ENCODE data around the gene SULT1A3. TPM values are rescaled to one million over a fixed set of nuclear protein-coding genes. Genes with fewer than 3 reads are reported as not detected.

SULT1A3 gene
- total RNA-seq, 4 donors from 2014 or later = 1.1 to 17.2 (median 7.3) TPM

GRCh38 chr16:30179931-30180330, 19.1 kb upstream of the SULT1A3 start:
- DNase-seq = no peak
- Histone ChIP-seq H3K27me3 (no peaks in the 10 kb centered on the region), H3K4me1 (peaks cover 4 to 26% (median 21%) of the 10 kb centered on the region in 3 donors), H3K9me3 (no peaks in the 10 kb centered on the region), H3K4me3 (no peak overlapping the region), H3K27ac (no peak overlapping the region), H3K36me3 (no peaks in the 10 kb centered on the region)
- TF ChIP-seq CTCF (IDR thresholded peaks at IDR 0.05) (no peak), POLR2A (IDR thresholded peaks at IDR 0.05) (no peak)
- intact Hi-C loops (cut with DNase I) = no loop called here
- 89 to 96% methylated on average over 6 to 9 of the region's 9 CpGs for WGBS, 2 donors

GRCh38 chr16:30180741-30181140, 18.3 kb upstream of the SULT1A3 start:
- no peaks in the 10 kb centered on the region for H3K36me3 ChIP-seq
- no peak overlapping the region for H3K27ac ChIP-seq
- no peak overlapping the region for H3K4me3 ChIP-seq
- intact Hi-C loops (cut with DNase I) = no loop called here
- H3K9me3 ChIP-seq = no peaks in the 10 kb centered on the region
- H3K27me3 ChIP-seq = no peaks in the 10 kb centered on the region
- 60% methylated on average over 1 of the region's 3 CpGs; no CpG with 5 or more reads in 1 of the 2 donors for WGBS, 2 donors
- TF ChIP-seq CTCF (IDR thresholded peaks at IDR 0.05) (no peak), POLR2A (IDR thresholded peaks at IDR 0.05) (no peak)
- DNase-seq = no peak
- H3K4me1 ChIP-seq = peaks cover 4 to 30% (median 21%) of the 10 kb centered on the region in 3 donors

GRCh38 chr16:30183233-30184095, 15.6 kb upstream of the SULT1A3 start, which contains the start of gene CORO1A:
Gene CORO1A (plus strand): TSS chr16:30183602. CDS start chr16:30185210, 1,608 bp downstream.
- WGBS, 2 donors = 0 to 7% methylated on average over 6 to 23 of the region's 81 CpGs
- intact Hi-C loops (cut with DNase I) = no loop called here
- H3K36me3 ChIP-seq = peaks cover 0 to 6% (median 0%) of the 10 kb centered on the region in 3 donors

GRCh38 chr16:30184096-30184890, 14.8 kb upstream of the SULT1A3 start:
- Histone ChIP-seq H3K36me3 (peaks cover 0 to 6% (median 0%) of the 10 kb centered on the region in 3 donors), H3K4me1 (peaks cover 4 to 49% (median 27%) of the 10 kb centered on the region in 3 donors), H3K9me3 (no peaks in the 10 kb centered on the region), H3K27me3 (no peaks in the 10 kb centered on the region), H3K4me3 (peak overlapping the region; percentile 42 to 78 (median 58)), H3K27ac (peak overlapping the region; percentile 54 to 91 (median 88))
- DNase-seq = no peak
- 18 to 28% methylated on average over 5 to 7 of the region's 24 CpGs for WGBS, 2 donors
- peak in 1 of 4 donors; percentile 37 for TF ChIP-seq POLR2A (IDR thresholded peaks at IDR 0.05)
- no peak for TF ChIP-seq CTCF (IDR thresholded peaks at IDR 0.05)
- intact Hi-C loops (cut with DNase I) = no loop called here

More at GRCh38 chr16:30183233-30184095, 15.6 kb upstream of the SULT1A3 start, which contains the start of gene CORO1A:
- Histone ChIP-seq H3K9me3 (no peaks in the 10 kb centered on the region), H3K4me1 (peaks cover 4 to 49% (median 27%) of the 10 kb centered on the region in 3 donors), H3K27me3 (no peaks in the 10 kb centered on the region), H3K27ac (peak within 1 kb of the TSS; percentile 87 to 91 (median 90)), H3K4me3 (peak within 1 kb of the TSS; percentile 42 to 78 (median 58))
- no peak for DNase-seq
- peak in 2 of 4 donors; percentile 30 to 72 for TF ChIP-seq POLR2A (IDR thresholded peaks at IDR 0.05)
- TF ChIP-seq CTCF (IDR thresholded peaks at IDR 0.05) = no peak
